Subcutaneous adipose tissue (tissue), 4 donors: Measurements from ENCODE around the gene MMAB. TPM values are rescaled to one million over a fixed set of nuclear protein-coding genes. Genes with fewer than 3 reads are reported as not detected.

Experiments
- total RNA-seq, 4 donors: library from RNA; depleted of rRNA; stranded (reverse); fragments of >200 nt; gene quantifications; one replicate each; pipeline ENCODE4 v1.1.0, GENCODE V29; 2016
- TF ChIP-seq, protein P1 (sequence below): fragments of 450-650 bp; IDR thresholded peaks from one replicate; pipeline ENCODE4 v1.5.1; 2016; ENCODE audit warnings: low read depth, mild to moderate bottlenecking, control low read depth, antibody characterized with exemption, moderate library complexity

The MMAB gene
- total RNA-seq, 4 donors from 2014 or later = 11.7 to 45.6 (median 24.7) TPM

DNA sequence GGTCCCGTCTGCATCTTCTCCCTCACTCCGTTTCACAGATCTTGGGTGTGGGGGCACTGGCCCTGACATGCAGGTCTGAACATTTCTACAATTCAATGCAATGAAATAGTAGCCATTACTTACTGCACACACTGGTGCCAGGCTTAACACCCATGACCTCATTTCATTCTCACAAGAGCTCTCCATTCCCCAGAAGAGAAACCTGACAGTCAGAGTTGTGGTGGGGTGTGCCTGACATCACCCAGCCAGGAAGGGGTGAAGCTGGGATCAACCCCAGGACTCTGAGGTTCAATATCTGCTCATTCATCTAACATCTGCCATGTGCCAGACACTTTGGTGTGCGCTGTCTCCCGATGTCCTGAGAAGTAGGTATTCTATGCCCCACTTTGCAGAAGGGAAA lies 35.0 kb upstream of the MMAB start:
- TF ChIP-seq, protein P1, sequence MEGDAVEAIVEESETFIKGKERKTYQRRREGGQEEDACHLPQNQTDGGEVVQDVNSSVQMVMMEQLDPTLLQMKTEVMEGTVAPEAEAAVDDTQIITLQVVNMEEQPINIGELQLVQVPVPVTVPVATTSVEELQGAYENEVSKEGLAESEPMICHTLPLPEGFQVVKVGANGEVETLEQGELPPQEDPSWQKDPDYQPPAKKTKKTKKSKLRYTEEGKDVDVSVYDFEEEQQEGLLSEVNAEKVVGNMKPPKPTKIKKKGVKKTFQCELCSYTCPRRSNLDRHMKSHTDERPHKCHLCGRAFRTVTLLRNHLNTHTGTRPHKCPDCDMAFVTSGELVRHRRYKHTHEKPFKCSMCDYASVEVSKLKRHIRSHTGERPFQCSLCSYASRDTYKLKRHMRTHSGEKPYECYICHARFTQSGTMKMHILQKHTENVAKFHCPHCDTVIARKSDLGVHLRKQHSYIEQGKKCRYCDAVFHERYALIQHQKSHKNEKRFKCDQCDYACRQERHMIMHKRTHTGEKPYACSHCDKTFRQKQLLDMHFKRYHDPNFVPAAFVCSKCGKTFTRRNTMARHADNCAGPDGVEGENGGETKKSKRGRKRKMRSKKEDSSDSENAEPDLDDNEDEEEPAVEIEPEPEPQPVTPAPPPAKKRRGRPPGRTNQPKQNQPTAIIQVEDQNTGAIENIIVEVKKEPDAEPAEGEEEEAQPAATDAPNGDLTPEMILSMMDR = no peak

DNA sequence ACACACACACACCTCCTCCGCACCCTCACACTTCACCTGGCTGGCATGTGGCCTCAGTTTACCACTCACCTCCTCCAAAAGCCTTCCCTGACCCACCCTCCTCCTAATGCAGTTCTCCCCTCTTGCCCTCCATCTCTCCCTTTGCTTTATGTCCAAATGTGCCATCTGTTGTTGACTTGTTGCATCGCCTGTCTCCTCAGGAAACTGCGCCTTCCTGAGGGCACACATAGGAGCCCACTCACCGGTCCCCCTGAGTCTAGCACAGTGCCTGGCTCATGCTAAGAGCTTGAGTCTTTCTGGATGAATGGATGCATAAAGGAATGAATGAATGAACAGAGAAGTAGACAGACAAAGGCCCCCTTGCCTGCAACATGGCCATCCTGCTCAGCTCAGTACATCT lies 34.3 kb upstream of the MMAB start:
- TF ChIP-seq, protein P1 = no peak

DNA sequence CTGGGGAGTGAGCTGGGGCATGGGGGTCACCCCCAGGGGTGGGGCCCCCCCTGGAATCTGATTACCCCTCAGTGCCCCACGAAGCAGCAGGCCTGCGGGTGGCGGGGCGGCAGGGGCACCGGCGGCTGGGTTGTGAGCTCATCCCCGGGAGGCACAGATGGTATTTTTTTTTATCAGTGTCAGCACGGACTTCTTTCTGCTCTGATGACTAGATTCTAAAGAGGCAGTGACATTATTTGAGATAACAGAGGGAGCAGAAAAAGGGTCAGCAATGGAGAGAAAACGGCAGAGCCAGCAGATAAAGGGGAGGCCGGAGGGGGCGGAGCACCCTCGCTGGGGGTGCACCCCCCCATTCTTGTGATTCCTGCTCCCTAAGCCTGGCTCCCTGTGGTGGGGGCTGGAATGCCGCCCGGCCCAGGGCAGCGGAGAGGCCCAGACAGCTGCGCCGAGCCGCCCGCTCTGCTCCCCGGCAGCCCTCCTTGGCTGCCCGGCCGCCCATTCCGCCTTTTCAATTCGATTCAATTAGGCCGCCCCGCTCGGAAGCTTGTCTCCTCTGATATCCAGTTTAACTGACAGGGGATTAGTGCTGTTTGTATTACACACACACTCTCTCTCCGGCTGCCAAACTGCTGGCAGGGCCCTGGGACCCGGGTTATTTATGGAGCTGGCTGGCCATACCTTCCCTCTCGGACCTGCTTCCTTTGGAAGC lies 33.2 kb upstream of the MMAB start:
- TF ChIP-seq, protein P1 = no peak

DNA sequence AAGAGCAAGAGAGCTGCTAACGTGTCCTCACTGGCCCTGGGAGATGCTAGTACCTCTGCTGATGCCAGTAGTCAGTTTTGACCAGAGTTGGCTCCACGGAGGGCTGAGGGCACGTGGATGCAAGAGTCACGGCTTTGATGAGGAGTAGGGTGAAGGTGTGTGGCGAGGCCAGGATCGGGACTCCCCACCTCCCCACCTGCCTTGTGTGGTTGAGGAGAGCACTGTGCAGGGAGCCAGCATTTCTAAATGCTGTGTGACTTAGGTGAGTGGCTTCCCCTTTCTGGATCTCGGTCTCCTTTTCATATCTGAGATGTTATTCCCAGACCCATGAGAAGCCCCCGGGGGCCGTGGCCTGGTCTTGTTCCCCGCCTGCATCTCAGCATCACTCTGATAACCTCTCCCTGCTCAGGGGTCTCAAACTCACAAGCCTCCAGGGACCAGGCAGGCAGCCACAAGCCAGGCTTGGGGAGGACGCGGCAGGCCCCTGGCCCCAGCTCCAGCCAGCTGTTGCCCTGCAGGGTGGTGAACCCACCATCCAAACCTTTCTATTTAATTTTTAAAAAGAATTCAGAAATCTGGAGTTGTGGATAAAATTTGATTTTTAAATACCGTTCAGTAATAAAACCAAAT lies 32.4 kb upstream of the MMAB start:
- TF ChIP-seq, protein P1 = no peak

DNA sequence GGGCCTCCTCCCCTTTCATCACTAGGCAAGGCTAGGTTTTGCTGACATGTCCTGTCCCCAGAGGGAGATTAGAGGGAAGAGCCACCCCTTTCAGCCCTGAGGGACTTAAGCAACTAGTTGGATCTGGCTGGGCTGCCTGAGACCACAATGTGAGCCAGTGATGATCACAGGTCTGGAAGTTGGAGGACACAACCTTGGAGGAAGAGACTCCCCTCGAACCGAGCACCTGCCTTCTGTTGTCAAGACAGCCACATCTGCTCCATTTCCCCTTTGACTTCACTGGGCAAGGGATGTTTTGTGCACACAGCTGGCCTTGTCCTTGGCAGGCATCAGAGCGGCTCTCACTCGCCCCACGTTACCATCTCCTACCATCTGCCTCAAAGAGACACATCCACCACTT lies 31.7 kb upstream of the MMAB start:
- TF ChIP-seq, protein P1 = no peak

DNA sequence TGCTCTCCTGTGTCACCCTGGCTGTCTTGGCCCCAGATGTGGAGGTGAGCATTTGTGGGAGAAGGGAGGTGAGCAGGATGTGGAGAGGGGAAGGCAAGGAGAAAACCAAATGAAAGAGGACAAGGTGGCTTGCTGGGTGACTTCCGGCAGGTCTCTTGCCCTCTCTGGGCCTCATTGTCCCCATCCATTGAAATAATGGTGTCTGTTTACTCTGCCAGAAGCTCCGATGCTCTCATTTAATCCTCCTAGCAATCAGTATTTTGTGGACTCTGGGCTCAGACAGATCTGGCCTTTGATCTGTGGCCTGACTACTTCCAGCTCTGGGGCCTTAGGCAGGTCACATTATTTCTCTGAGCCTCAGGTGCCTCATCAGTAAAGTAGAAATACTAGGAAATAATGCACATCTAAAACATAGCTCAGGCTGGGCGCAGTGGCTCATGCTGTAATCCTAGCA lies 30.9 kb upstream of the MMAB start:
- TF ChIP-seq, protein P1 = no peak

DNA sequence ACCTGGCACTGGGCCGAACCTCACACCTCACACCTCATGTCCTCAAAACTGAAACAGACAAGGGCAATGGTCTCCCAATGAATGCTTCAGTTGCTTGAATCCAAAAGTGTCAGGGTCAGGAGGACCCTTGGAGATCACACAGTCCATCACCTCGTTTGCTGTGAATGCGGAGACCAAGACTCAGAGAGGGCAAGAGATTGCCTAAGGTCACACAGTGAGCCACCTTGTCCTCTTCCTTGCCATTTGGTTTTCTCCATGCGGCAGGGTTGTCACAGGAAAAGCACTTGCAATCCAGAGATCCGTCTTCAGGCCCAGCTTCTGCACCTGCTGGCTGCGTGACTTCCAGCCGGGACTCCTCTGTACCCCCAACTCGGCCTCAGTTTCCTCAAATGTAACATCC lies 28.3 kb upstream of the MMAB start:
- TF ChIP-seq, protein P1 = no peak
